H1 (cell line): ENCODE data around the gene LIPE. TPM values are rescaled to one million over a fixed set of nuclear protein-coding genes. Genes with fewer than 3 reads are reported as not detected.

Experiments
- CTCF ChIA-PET: fragments of 300-600 bp; sonication (Branson Sonifier 250); formaldehyde crosslinking; loops from one replicate; lab custom pipeline; 2021; ENCODE audit not compliant: partially characterized antibody; lab: Charles Lee
- POLR2A ChIA-PET: fragments of 300-600 bp; sonication (Branson Sonifier 250); formaldehyde crosslinking; loops from one replicate; lab custom pipeline; 2021; ENCODE audit warnings: inconsistent platforms; ENCODE audit not compliant: partially characterized antibody; lab: Charles Lee
- DNase-seq, 2 experiments: peaks; one replicate each; pipeline versions ENCODE4 v3.0.0 to v3.0.0-alpha.2; 2010 to 2022; ENCODE audit warnings: low spot score in 2 of 2, low read depth in 1 of 2, mixed read lengths in 1 of 2
- FAIRE-seq: peaks from 2 replicates; lab custom pipeline; 2011; peaks lifted over from hg19 to GRCh38; lab: Jason Lieb, UNC
- H2AFZ ChIP-seq: 2 replicates; pipeline ENCODE4 v1.8.1; 2012; ENCODE audit warnings: low read length, inconsistent platforms
- H2AK5ac ChIP-seq: 2 replicates; pipeline ENCODE4 v1.6.1; 2013; ENCODE audit warnings: low read depth, low read length
- H2BK120ac ChIP-seq: replicated peaks from 2 replicates; pipeline ENCODE3; 2013; ENCODE audit warnings: low read depth, low read length, inconsistent platforms
- H2BK12ac ChIP-seq: 2 replicates; pipeline ENCODE4 v1.6.1; 2013; ENCODE audit warnings: low read depth, low read length
- H2BK15ac ChIP-seq: 2 replicates; pipeline ENCODE4 v1.6.1; 2013; ENCODE audit warnings: low read length
- H2BK20ac ChIP-seq: 2 replicates; pipeline ENCODE4 v1.6.1; 2013; ENCODE audit warnings: low read length
- H2BK5ac ChIP-seq: 2 replicates; pipeline ENCODE4 v1.6.1; 2013; ENCODE audit warnings: low read depth, low read length
- H3K14ac ChIP-seq: 2 replicates; pipeline ENCODE4 v1.6.1; 2013; ENCODE audit warnings: inconsistent platforms; ENCODE audit not compliant: insufficient read length
- H3K18ac ChIP-seq: 2 replicates; pipeline ENCODE4 v1.6.1; 2013; ENCODE audit warnings: low read length; ENCODE audit errors: extremely low read depth
- H3K23ac ChIP-seq: 2 replicates; pipeline ENCODE4 v1.6.1; 2013; ENCODE audit warnings: inconsistent platforms; ENCODE audit not compliant: insufficient read length
- H3K23me2 ChIP-seq: 2 replicates; pipeline ENCODE4 v1.6.1; 2013; ENCODE audit warnings: low read depth, low read length
- H3K27ac ChIP-seq: 2 replicates; pipeline ENCODE4 v1.6.1; 2011; ENCODE audit warnings: low read depth, low read length, inconsistent platforms
- H3K27me3 ChIP-seq, 4 experiments: replicated peaks in 1 of 4; 1 replicate in 1 of 4; 2 replicates in 3 of 4; pipeline versions ENCODE4 v1.6.1 to v1.8.1; 2011 to 2013; ENCODE audit warnings: low read length in 3 of 4, mild to moderate bottlenecking in 3 of 4, inconsistent platforms in 2 of 4, mixed read lengths in 2 of 4, moderate library complexity in 1 of 4; ENCODE audit not compliant: control insufficient read depth in 3 of 4, insufficient read depth in 3 of 4; ENCODE audit errors: extremely low read depth in 1 of 4
- H3K36me3 ChIP-seq, 4 experiments: 2 replicates each; pipeline versions ENCODE4 v1.6.1 to v1.8.1; 2011 to 2013; ENCODE audit warnings: mild to moderate bottlenecking in 4 of 4, low read length in 3 of 4, moderate library complexity in 2 of 4, control low read depth in 1 of 4, inconsistent platforms in 1 of 4; ENCODE audit not compliant: insufficient read depth in 4 of 4, control insufficient read depth in 2 of 4
- H3K4ac ChIP-seq: replicated peaks from 2 replicates; pipeline ENCODE3; 2013; ENCODE audit warnings: low read length, low read depth, mixed read lengths, inconsistent platforms; ENCODE audit not compliant: insufficient read length
- H3K4me1 ChIP-seq, 4 experiments: replicated peaks in 1 of 4; 1 replicate in 1 of 4; 2 replicates in 3 of 4; pipeline versions ENCODE4 v1.6.1 to v1.8.1; 2011 to 2013; ENCODE audit warnings: low read length in 3 of 4, inconsistent platforms in 2 of 4, mixed read lengths in 1 of 4; ENCODE audit not compliant: insufficient read depth in 4 of 4, control insufficient read depth in 3 of 4
- H3K4me2 ChIP-seq, 2 experiments: 2 replicates each; pipeline versions ENCODE4 v1.6.1 to v1.8.1; 2011 to 2013; ENCODE audit warnings: low read depth in 2 of 2, low read length in 2 of 2, control low read depth in 1 of 2, inconsistent platforms in 1 of 2, mild to moderate bottlenecking in 1 of 2; ENCODE audit not compliant: insufficient read depth in 1 of 2
- H3K4me3 ChIP-seq, 4 experiments: fragments of 200-600, 300-600 bp in 1 of 4; sonication (generic), shearing (Covaris generic), sonication (Bioruptor Twin) in 1 of 4; 2 replicates each; pipeline versions ENCODE4 v1.5.1 to v1.8.1; 2011 to 2016; ENCODE audit warnings: low read length in 4 of 4, low read depth in 3 of 4, control low read depth in 2 of 4, inconsistent platforms in 2 of 4, mild to moderate bottlenecking in 2 of 4, mixed read lengths in 1 of 4, moderate library complexity in 1 of 4; ENCODE audit not compliant: insufficient read depth in 2 of 4; ENCODE audit errors: extremely low read depth in 1 of 4
- H3K56ac ChIP-seq: replicated peaks from 2 replicates; pipeline ENCODE3; 2013; ENCODE audit warnings: low read depth, mild to moderate bottlenecking, mixed read lengths, low read length, inconsistent platforms; ENCODE audit not compliant: insufficient read length
- H3K79me1 ChIP-seq: 2 replicates; pipeline ENCODE4 v1.6.1; 2013; ENCODE audit warnings: low read depth, low read length, control low read depth
- H3K79me2 ChIP-seq, 2 experiments: 2 replicates each; pipeline versions ENCODE4 v1.6.1 to v1.8.1; 2012 to 2013; ENCODE audit warnings: low read length in 2 of 2, mild to moderate bottlenecking in 2 of 2, inconsistent platforms in 1 of 2; ENCODE audit not compliant: insufficient read depth in 2 of 2, control insufficient read depth in 1 of 2
- H3K9ac ChIP-seq, 4 experiments: replicated peaks in 1 of 4; 1 replicate in 1 of 4; 2 replicates in 3 of 4; pipeline versions ENCODE4 v1.6.1 to v1.8.1; 2011 to 2013; ENCODE audit warnings: low read depth in 3 of 4, low read length in 3 of 4, control low read depth in 2 of 4, mild to moderate bottlenecking in 2 of 4, moderate library complexity in 2 of 4, inconsistent platforms in 1 of 4; ENCODE audit errors: extremely low read depth in 1 of 4
- H3K9me3 ChIP-seq, 2 experiments: 2 replicates each; pipeline versions ENCODE4 v1.6.1 to v1.8.1; 2012 to 2013; ENCODE audit warnings: mild to moderate bottlenecking in 2 of 2, moderate library complexity in 2 of 2, control low read depth in 1 of 2, inconsistent platforms in 1 of 2, low read depth in 1 of 2, low read length in 1 of 2, mixed read lengths in 1 of 2; ENCODE audit not compliant: insufficient read depth in 2 of 2
- H4K20me1 ChIP-seq, 2 experiments: replicated peaks in 1 of 2; 2 replicates each; pipeline versions ENCODE3 to v1.8.1; 2011 to 2013; ENCODE audit warnings: inconsistent platforms in 2 of 2, low read length in 2 of 2, mild to moderate bottlenecking in 1 of 2; ENCODE audit not compliant: insufficient read depth in 2 of 2, control insufficient read depth in 1 of 2
- H4K5ac ChIP-seq: 2 replicates; pipeline ENCODE4 v1.6.1; 2013; ENCODE audit warnings: low read length, low read depth, mixed read lengths, inconsistent platforms; ENCODE audit not compliant: insufficient read length
- H4K8ac ChIP-seq: 2 replicates; pipeline ENCODE4 v1.8.0; 2013; ENCODE audit warnings: mild to moderate bottlenecking, moderate library complexity, low read length, inconsistent platforms; ENCODE audit not compliant: insufficient read depth; ENCODE audit errors: extremely low read depth
- H4K91ac ChIP-seq: replicated peaks from 2 replicates; pipeline ENCODE3; 2013; ENCODE audit warnings: low read length, mixed read lengths, inconsistent platforms; ENCODE audit not compliant: insufficient read length
- ATF3 ChIP-seq: IDR thresholded peaks from 2 replicates; pipeline ENCODE4 v1.6.1; 2011; ENCODE audit warnings: low read depth, mild to moderate bottlenecking, low read length; ENCODE audit not compliant: insufficient read depth
- CEBPB ChIP-seq: IDR thresholded peaks from 2 replicates; pipeline ENCODE4 v1.6.1; 2012; ENCODE audit warnings: low read depth, low read length
- E2F6 ChIP-seq: IDR thresholded peaks from 2 replicates; pipeline ENCODE4 v1.6.1; 2012; ENCODE audit warnings: inconsistent platforms
- EGR1 ChIP-seq: IDR thresholded peaks from 2 replicates; pipeline ENCODE4 v1.6.1; 2011; ENCODE audit warnings: low read depth, low read length, borderline replicate concordance
- HDAC2 ChIP-seq, 2 experiments: fragments of 300-600 bp in 1 of 2; sonication (generic) in 1 of 2; IDR thresholded peaks; 2 replicates each; pipeline ENCODE4 v1.6.1; 2011 to 2012; ENCODE audit warnings: low read depth in 2 of 2, low read length in 2 of 2, mild to moderate bottlenecking in 2 of 2, moderate library complexity in 2 of 2, borderline replicate concordance in 1 of 2, inconsistent platforms in 1 of 2
- RNF2 ChIP-seq: fragments of 200-900, 300-1000 bp; sonication (generic); IDR thresholded peaks from 2 replicates; pipeline ENCODE4 v1.7.1; 2016; ENCODE audit warnings: borderline replicate concordance, low read depth, mild to moderate bottlenecking, antibody characterized with exemption, low read length; ENCODE audit not compliant: poor library complexity, severe bottlenecking; ENCODE audit errors: missing control alignments
- TAF1 ChIP-seq: IDR thresholded peaks from 2 replicates; pipeline ENCODE4 v1.6.1; 2011; ENCODE audit warnings: mild to moderate bottlenecking, low read depth, low read length
- TCF12 ChIP-seq: IDR thresholded peaks from 2 replicates; pipeline ENCODE4 v1.6.1; 2011; ENCODE audit warnings: low read depth, mild to moderate bottlenecking, low read length
- TEAD4 ChIP-seq: IDR thresholded peaks from 2 replicates; pipeline ENCODE4 v1.6.1; 2012; ENCODE audit warnings: low read depth, low read length, inconsistent platforms, mixed read lengths
- WGBS, 2 experiments: shearing (Covaris generic) in 1 of 2; methylation state at CpG; one replicate each; pipeline versions ENCODE4 v1.1.6 to v1.1.7; 2013 to 2015; ENCODE audit warnings: low lambda C conversion rate in 2 of 2, mixed read lengths in 2 of 2, inconsistent platforms in 1 of 2, low coverage in 1 of 2, missing lambda C conversion rate in 1 of 2; ENCODE audit not compliant: insufficient replicate concordance in 2 of 2, insufficient coverage in 1 of 2, insufficient read length in 1 of 2; ENCODE audit errors: extremely low coverage in 1 of 2, missing lambda C conversion rate in 1 of 2; 5-methylcytosine and 5-hydroxymethylcytosine counted together
- polyA plus RNA-seq, 7 experiments: library from polyadenylated mRNA; depleted of rRNA in 3 of 7; stranded (reverse) in 5 of 7; unstranded in 2 of 7; fragments of >200 nt in 5 of 7; fragments of 200-250 nt in 2 of 7; gene quantifications; 1 replicate in 5 of 7; 2 replicates in 1 of 7; 4 replicates in 1 of 7; pipeline versions ENCODE4 v1.2.1 to v1.2.3, GENCODE V29; 2011 to 2013; ENCODE audit warnings: missing spikeins in 2 of 7, mixed read lengths in 2 of 7
- total RNA-seq: library from RNA; stranded (reverse); fragmentation: NEBNext Ultra II Directional; extraction: Animal tissue kit (Norgen Biotek cat#: 25700); gene quantifications from 2 replicates; pipeline ENCODE4 v1.2.1, GENCODE V29; 2021

LIPE gene
- total and polyA plus RNA-seq, 2 of the 8 experiments (the other 6 are each of a cell fraction or from before 2014, with no cell fraction given) = 8.7 to 15.9 TPM

GRCh38 chr19:42471554-42472249 lies 44.5 kb upstream of the LIPE start:
- FAIRE-seq (peak; percentile 82), DNase-seq (no peak)
- peak overlapping the region; percentile 99 for H2BK5ac ChIP-seq
- H3K79me2 ChIP-seq = no peaks in the 10 kb centered on the region
- peak overlapping the region; percentile 97 for H3K18ac ChIP-seq
- H3K4me2 ChIP-seq = peak overlapping the region; percentile 16 to 36; a peak in 1 of 4 replicates
- H4K5ac ChIP-seq = peak overlapping the region; percentile 63
- H3K23me2 ChIP-seq = no peaks in the 10 kb centered on the region
- 0 out of 2 replicates have a peak overlapping the region, but pooled peaks have one; percentile 64 for H4K8ac ChIP-seq
- peak overlapping the region; percentile 92 for H4K91ac ChIP-seq
- H3K79me1 ChIP-seq = no peaks in the 10 kb centered on the region
- peak overlapping the region; percentile 93 for H3K4ac ChIP-seq
- no peaks in the 10 kb centered on the region for H4K20me1 ChIP-seq
- H3K56ac ChIP-seq = peak overlapping the region; percentile 40
- H3K9me3 ChIP-seq = no peaks in the 10 kb centered on the region
- H2BK12ac ChIP-seq = peak overlapping the region; percentile 90
- peak overlapping the region; percentile 91 for H2BK120ac ChIP-seq
- WGBS, 2 experiments = 72% methylated on average over 7 of the region's 7 CpGs; no CpG with 5 or more reads in 1 of the 2 experiments
- peak overlapping the region in 1 of 4 experiments; percentile 4; a peak in 1 of 8 replicates for H3K4me3 ChIP-seq
- H3K36me3 ChIP-seq = no peaks in the 10 kb centered on the region
- peak overlapping the region in 2 of 4 experiments; percentile 8 to 24; a peak in 3 of 7 replicates for H3K9ac ChIP-seq
- CTCF ChIA-PET = interaction anchor here (0.7 to 5.1 kb wide), 19 partner anchors 9 to 92 kb away, joined by 3 to 30 read pairs (median 4); partner anchors contain the start of gene CEACAM1
- H2AK5ac ChIP-seq = peak overlapping the region; percentile 92
- POLR2A ChIA-PET = interaction anchor here (0.5 to 1.9 kb wide), 7 partner anchors 12 to 48 kb away, joined by 3 to 5 read pairs (median 4); no protein-coding TSS in a partner anchor
- no peak overlapping the region for H3K23ac ChIP-seq
- 0 out of 2 replicates have a peak overlapping the region, but pooled peaks have one; percentile 48 for H2BK15ac ChIP-seq
- H3K14ac ChIP-seq = no peak overlapping the region
- H3K27me3 ChIP-seq = no peaks in the 10 kb centered on the region
- H2BK20ac ChIP-seq = peak overlapping the region; percentile 97
- H3K4me1 ChIP-seq = peaks cover 14 to 40% (median 34%) of the 10 kb centered on the region in 4 experiments
- H2AFZ ChIP-seq = no peak overlapping the region
- 0 out of 4 replicates have a peak, but pooled peaks of 1 of the 2 experiments have one; percentile 50 for TF ChIP-seq HDAC2 (IDR thresholded peaks at IDR 0.05; ENCODE audit: borderline replicate concordance in 1 of 2, low read depth in 2 of 2, low read length in 2 of 2)
- TF ChIP-seq ATF3 = no peak
- TF ChIP-seq CEBPB = 0 out of 2 replicates have a peak, but pooled peaks have one; percentile 14
- no peak for TF ChIP-seq TEAD4
- TF ChIP-seq RNF2 = no peak
- no peak for TF ChIP-seq EGR1
- TF ChIP-seq E2F6 = no peak
- peak; percentile 25; the same call in 1 of the 2 replicates for TF ChIP-seq TAF1
- TF ChIP-seq TCF12 = 0 out of 2 replicates have a peak, but pooled peaks have one; percentile 58
- H3K27ac ChIP-seq = peak overlapping the region; percentile 76; the same call in 1 of the 2 replicates
